Measurements from ENCODE around the gene TJAP1.

The TJAP1 gene

GRCh38 chr6:43496370-43497128 is 19.2 kb downstream of the TJAP1 start:
- ChIA-PET CTCF (interaction anchor here (0.6 to 11.2 kb wide), 27 partner anchors 10 to 582 kb away, joined by 3 to 142 read pairs (median 5); partner anchors contain the start of genes DLK2, LRRC73 and TJAP1), POLR2A (interaction anchor here (0.5 to 1.8 kb wide), 3 partner anchors 9 to 32 kb away, joined by 3 to 5 read pairs (median 3); partner anchors contain the start of gene TJAP1)
- Histone ChIP-seq H3K27ac (ENCODE audit: extremely low read depth, low read depth, low read length) (no peak overlapping the region), H3K4me3 (ENCODE audit: low read depth, low read length) (no peak overlapping the region), H3K4me1 (ENCODE audit: control insufficient read depth, insufficient read depth, low read length) (peaks cover 7% of the 10 kb centered on the region), H3K36me3 (ENCODE audit: control insufficient read depth in 2 of 2, insufficient read depth in 1 of 2, low read length in 2 of 2) (peaks cover 9 to 58% of the 10 kb centered on the region in 2 experiments; a peak in 2 of 3 replicates), H3K9me3 (ENCODE audit: control insufficient read depth, insufficient read depth, low read depth, low read length) (no peaks in the 10 kb centered on the region)
- no peak for TF ChIP-seq ZEB2 (tag by site-specific recombination; IDR thresholded peaks at IDR 0.05)
- TF ChIP-seq ZNF629 (tag by site-specific recombination; IDR thresholded peaks at IDR 0.05), result no peak
- TF ChIP-seq ZNF777 (tag by site-specific recombination; IDR thresholded peaks at IDR 0.05; ENCODE audit: borderline replicate concordance), result no peak
- TF ChIP-seq ZNF473 (tag by site-specific recombination; IDR thresholded peaks at IDR 0.05), result no peak
- 0 out of 2 replicates have a peak, but pooled peaks have one; percentile 19 for TF ChIP-seq EGR2 (tag by site-specific recombination; IDR thresholded peaks at IDR 0.05; ENCODE audit: low read depth)
- no peak for TF ChIP-seq ZNF585B (tag by site-specific recombination; IDR thresholded peaks at IDR 0.05)
- TF ChIP-seq MEIS1 (CRISPR knock-in tag; IDR thresholded peaks at IDR 0.05; ENCODE audit: borderline replicate concordance), result peak; percentile 23; the same call in 1 of the 2 replicates
- no peak for TF ChIP-seq ZNF624 (tag by site-specific recombination; IDR thresholded peaks at IDR 0.05)
- TF ChIP-seq ZSCAN4 (tag by site-specific recombination; IDR thresholded peaks at IDR 0.05), result no peak
- TF ChIP-seq ZNF660 (tag by site-specific recombination; IDR thresholded peaks at IDR 0.05), result no peak
- TF ChIP-seq, protein P1, sequence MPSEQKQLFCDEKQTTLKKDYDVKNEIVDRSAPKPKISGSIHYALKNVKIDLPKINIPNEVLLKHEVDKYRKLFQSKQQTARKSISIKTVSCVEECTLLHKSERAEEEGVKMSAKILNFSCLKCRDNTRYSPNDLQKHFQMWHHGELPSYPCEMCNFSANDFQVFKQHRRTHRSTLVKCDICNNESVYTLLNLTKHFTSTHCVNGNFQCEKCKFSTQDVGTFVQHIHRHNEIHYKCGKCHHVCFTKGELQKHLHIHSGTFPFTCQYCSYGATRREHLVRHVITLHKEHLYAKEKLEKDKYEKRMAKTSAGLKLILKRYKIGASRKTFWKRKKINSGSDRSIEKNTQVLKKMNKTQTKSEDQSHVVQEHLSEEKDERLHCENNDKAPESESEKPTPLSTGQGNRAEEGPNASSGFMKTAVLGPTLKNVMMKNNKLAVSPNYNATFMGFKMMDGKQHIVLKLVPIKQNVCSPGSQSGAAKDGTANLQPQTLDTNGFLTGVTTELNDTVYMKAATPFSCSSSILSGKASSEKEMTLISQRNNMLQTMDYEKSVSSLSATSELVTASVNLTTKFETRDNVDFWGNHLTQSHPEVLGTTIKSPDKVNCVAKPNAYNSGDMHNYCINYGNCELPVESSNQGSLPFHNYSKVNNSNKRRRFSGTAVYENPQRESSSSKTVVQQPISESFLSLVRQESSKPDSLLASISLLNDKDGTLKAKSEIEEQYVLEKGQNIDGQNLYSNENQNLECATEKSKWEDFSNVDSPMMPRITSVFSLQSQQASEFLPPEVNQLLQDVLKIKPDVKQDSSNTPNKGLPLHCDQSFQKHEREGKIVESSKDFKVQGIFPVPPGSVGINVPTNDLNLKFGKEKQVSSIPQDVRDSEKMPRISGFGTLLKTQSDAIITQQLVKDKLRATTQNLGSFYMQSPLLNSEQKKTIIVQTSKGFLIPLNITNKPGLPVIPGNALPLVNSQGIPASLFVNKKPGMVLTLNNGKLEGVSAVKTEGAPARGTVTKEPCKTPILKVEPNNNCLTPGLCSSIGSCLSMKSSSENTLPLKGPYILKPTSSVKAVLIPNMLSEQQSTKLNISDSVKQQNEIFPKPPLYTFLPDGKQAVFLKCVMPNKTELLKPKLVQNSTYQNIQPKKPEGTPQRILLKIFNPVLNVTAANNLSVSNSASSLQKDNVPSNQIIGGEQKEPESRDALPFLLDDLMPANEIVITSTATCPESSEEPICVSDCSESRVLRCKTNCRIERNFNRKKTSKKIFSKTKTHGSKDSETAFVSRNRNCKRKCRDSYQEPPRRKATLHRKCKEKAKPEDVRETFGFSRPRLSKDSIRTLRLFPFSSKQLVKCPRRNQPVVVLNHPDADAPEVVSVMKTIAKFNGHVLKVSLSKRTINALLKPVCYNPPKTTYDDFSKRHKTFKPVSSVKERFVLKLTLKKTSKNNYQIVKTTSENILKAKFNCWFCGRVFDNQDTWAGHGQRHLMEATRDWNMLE (tag by site-specific recombination; conservative IDR thresholded peaks at IDR 0.05; ENCODE audit: low read depth), result no peak
- no peak for TF ChIP-seq PRDM1 (tag by site-specific recombination; IDR thresholded peaks at IDR 0.05)
- TF ChIP-seq ZBTB17 (tag by site-specific recombination; IDR thresholded peaks at IDR 0.05), result no peak
- no peak for TF ChIP-seq ZBTB1 (tag by site-specific recombination; IDR thresholded peaks at IDR 0.05)
- no peak for TF ChIP-seq SCRT1 (tag by site-specific recombination; IDR thresholded peaks at IDR 0.05; ENCODE audit: borderline replicate concordance)
- TF ChIP-seq ZIC2 (tag by site-specific recombination; IDR thresholded peaks at IDR 0.05), result peak; percentile 57
- 0 out of 2 replicates have a peak, but pooled peaks have one; percentile 58 for TF ChIP-seq SCRT2 (tag by site-specific recombination; IDR thresholded peaks at IDR 0.05)
- no peak for TF ChIP-seq ZNF350 (tag by site-specific recombination; IDR thresholded peaks at IDR 0.05)
- no peak for TF ChIP-seq ZNF37A (tag by site-specific recombination; IDR thresholded peaks at IDR 0.05)
- no peak for TF ChIP-seq SP3 (tag by site-specific recombination; IDR thresholded peaks at IDR 0.05)
- no peak for TF ChIP-seq ZSCAN18 (tag by site-specific recombination; IDR thresholded peaks at IDR 0.05)
- TF ChIP-seq ZNF513 (tag by site-specific recombination; IDR thresholded peaks at IDR 0.05), result no peak
- TF ChIP-seq CTCF (tag by site-specific recombination; IDR thresholded peaks at IDR 0.05), result 0 out of 2 replicates have a peak, but pooled peaks have one; percentile 22
- no peak for TF ChIP-seq ZNF610 (tag by site-specific recombination; IDR thresholded peaks at IDR 0.05; ENCODE audit: borderline replicate concordance)
- peak; percentile 36 for TF ChIP-seq ZNF654 (tag by site-specific recombination; IDR thresholded peaks at IDR 0.05; ENCODE audit: low read depth)
- TF ChIP-seq ZBTB7A (tag by site-specific recombination; IDR thresholded peaks at IDR 0.05; ENCODE audit: low read depth), result no peak
- no peak for TF ChIP-seq ZNF664 (tag by site-specific recombination; IDR thresholded peaks at IDR 0.05)
